ENCODE results near the gene RNF208.

The RNF208 gene

GRCh38 chr9:137256362-137256761 lies 34.3 kb upstream of the RNF208 start:
- H3K27ac ChIP-seq (replicated peaks), result no peak overlapping the region
- no peak for TF ChIP-seq CTCF (IDR thresholded peaks at IDR 0.05; ENCODE audit: insufficient read depth, low read length)
- peak; percentile 80 for TF ChIP-seq REST (IDR thresholded peaks at IDR 0.05; ENCODE audit: insufficient replicate concordance, low read depth)
- no peaks in the 10 kb centered on the region for H3K27me3 ChIP-seq (ENCODE audit: insufficient read depth, poor library complexity, severe bottlenecking)
- no peak for DNase-seq (ENCODE audit: low read depth in 1 of 2, low spot score in 1 of 2)
- peak overlapping the region; percentile 96 for H3K4me3 ChIP-seq (replicated peaks; ENCODE audit: insufficient read depth, low read length)

- DNase-seq (ENCODE audit: low read depth in 1 of 2, low spot score in 1 of 2), result peak in 1 of 2 experiments; percentile 45
- H3K27me3 ChIP-seq (ENCODE audit: insufficient read depth, poor library complexity, severe bottlenecking), result no peaks in the 10 kb centered on the region
- TF ChIP-seq REST (IDR thresholded peaks at IDR 0.05; ENCODE audit: insufficient replicate concordance, low read depth), result no peak
- no peak for TF ChIP-seq POLR2AphosphoS5 (IDR thresholded peaks at IDR 0.05; ENCODE audit: low read depth)
- TF ChIP-seq GABPA (IDR thresholded peaks at IDR 0.05; ENCODE audit: low read depth), result no peak
- peak overlapping the region; percentile 61 for H3K27ac ChIP-seq (replicated peaks)
- peak overlapping the region; percentile 96 for H3K4me3 ChIP-seq (replicated peaks; ENCODE audit: insufficient read depth, low read length)
Measured at GRCh38 chr9:137255448-137256114, 33.5 kb upstream of the RNF208 start.

- no peaks in the 10 kb centered on the region for H3K27me3 ChIP-seq (ENCODE audit: insufficient read depth, poor library complexity, severe bottlenecking)
- H3K27ac ChIP-seq (replicated peaks), result peak within 1 kb of the TSS; percentile 61
- peak within 1 kb of the TSS; percentile 96 for H3K4me3 ChIP-seq (replicated peaks; ENCODE audit: insufficient read depth, low read length)
- peak; percentile 82 to 90 for DNase-seq (ENCODE audit: low read depth in 1 of 2, low spot score in 1 of 2)
- TF ChIP-seq CTCF (IDR thresholded peaks at IDR 0.05; ENCODE audit: insufficient read depth, low read length) (no peak), GABPA (IDR thresholded peaks at IDR 0.05; ENCODE audit: low read depth) (peak; percentile 88)
Measured at GRCh38 chr9:137254624-137255447, 32.8 kb upstream of the RNF208 start, which contains the start of gene NELFB. NELFB (plus strand) TSS chr9:137255327.

- H3K27me3 ChIP-seq (ENCODE audit: insufficient read depth, poor library complexity, severe bottlenecking), result no peaks in the 10 kb centered on the region
- DNase-seq (ENCODE audit: low read depth in 1 of 2, low spot score in 1 of 2), result no peak
- H3K27ac ChIP-seq (replicated peaks), result no peak overlapping the region
- peak overlapping the region; percentile 96 for H3K4me3 ChIP-seq (replicated peaks; ENCODE audit: insufficient read depth, low read length)
- TF ChIP-seq REST (IDR thresholded peaks at IDR 0.05; ENCODE audit: insufficient replicate concordance, low read depth) (no peak), GABPA (IDR thresholded peaks at IDR 0.05; ENCODE audit: low read depth) (no peak), SPI1 (IDR thresholded peaks at IDR 0.05; ENCODE audit: borderline replicate concordance, low read depth) (no peak), CTCF (IDR thresholded peaks at IDR 0.05; ENCODE audit: insufficient read depth, low read length) (no peak), POLR2AphosphoS5 (IDR thresholded peaks at IDR 0.05; ENCODE audit: low read depth) (no peak)
Measured at GRCh38 chr9:137253717-137254623, 31.9 kb upstream of the RNF208 start.

Data from HL-60 (cell line).